Lung (tissue), 12 donors: ENCODE results near the gene USP32. TPM values are rescaled to one million over a fixed set of nuclear protein-coding genes. Genes with fewer than 3 reads are reported as not detected.
"Not testable (repeated sequence)": the region's sequence is repeated elsewhere in the genome, so short reads cannot be mapped to it uniquely, and the experiment has no call there.

Experiments
- ATAC-seq: fragments of 200-7000 bp; cut with Tn5 transposase; one replicate; pipeline ENCODE4 v1.9.1; 2020; ENCODE audit warnings: moderate number of reproducible peaks; ENCODE audit not compliant: insufficient read depth, low FRiP score
- DNase-seq, 3 donors: peaks; one replicate each; pipeline ENCODE4 v3.0.0-alpha.2; 2013 to 2017
- H3K27ac ChIP-seq, 2 donors: one replicate each; pipeline ENCODE4 v1.5.1; 2013; ENCODE audit warnings: mild to moderate bottlenecking in 2 of 2, moderate library complexity in 2 of 2, control low read depth in 1 of 2, inconsistent platforms in 1 of 2, low read depth in 1 of 2, low read length in 1 of 2
- H3K27me3 ChIP-seq, 3 donors: one replicate each; pipeline ENCODE4 v1.5.1; 2013; ENCODE audit warnings: low read length in 2 of 3; ENCODE audit not compliant: control insufficient read depth in 3 of 3, insufficient read depth in 3 of 3
- H3K36me3 ChIP-seq, 4 donors: one replicate each; pipeline ENCODE4 v1.5.1; 2013; ENCODE audit warnings: low read length in 4 of 4, mild to moderate bottlenecking in 1 of 4, moderate library complexity in 1 of 4; ENCODE audit not compliant: control insufficient read depth in 4 of 4, insufficient read depth in 4 of 4
- H3K4me1 ChIP-seq, 5 donors: one replicate each; pipeline ENCODE4 v1.5.1; 2013; ENCODE audit warnings: low read length in 5 of 5, mild to moderate bottlenecking in 2 of 5, moderate library complexity in 1 of 5; ENCODE audit not compliant: control insufficient read depth in 5 of 5, insufficient read depth in 5 of 5
- H3K4me3 ChIP-seq: one replicate; pipeline ENCODE4 v1.5.1; 2013; ENCODE audit warnings: mild to moderate bottlenecking, control low read depth, moderate library complexity
- H3K9ac ChIP-seq, 2 donors: one replicate each; pipeline ENCODE4 v1.5.1; 2013; ENCODE audit warnings: low read length in 2 of 2, control low read depth in 1 of 2; ENCODE audit not compliant: insufficient read depth in 1 of 2
- H3K9me3 ChIP-seq, 4 donors: one replicate each; pipeline ENCODE4 v1.5.1; 2013; ENCODE audit warnings: low read length in 3 of 4, mild to moderate bottlenecking in 1 of 4, moderate library complexity in 1 of 4; ENCODE audit not compliant: control insufficient read depth in 4 of 4, insufficient read depth in 3 of 4
- CTCF ChIP-seq: IDR thresholded peaks from 2 replicates; pipeline ENCODE4 v1.5.1; 2012; ENCODE audit warnings: mild to moderate bottlenecking; ENCODE audit errors: control extremely low read depth, extremely low read depth
- WGBS, 2 donors: extraction: QIAGEN DNeasy Blood & Tissue Kit; methylation state at CpG; one replicate each; pipeline ENCODE4 v1.1.7; 2013; 5-methylcytosine and 5-hydroxymethylcytosine counted together
- polyA plus RNA-seq, 2 donors: library from polyadenylated mRNA; stranded (reverse); fragments of 200-250 nt; gene quantifications; one replicate each; pipeline ENCODE4 v1.2.1, GENCODE V29; 2013
- total RNA-seq, 2 donors: library from RNA; depleted of rRNA in 1 of 2; stranded (reverse); fragments of >200 nt in 1 of 2; gene quantifications; one replicate each; pipeline ENCODE4 v1.2.1, GENCODE V29; 2014 to 2021
- donor health status: control.
- donor health status: control.
- donor health status: Bipolar disorder and iron deficiency.
- donor health status: healthy.
- donor health status: DM: yes; HTN: yes; CAD: no.

Gene USP32
- total and polyA plus RNA-seq, 4 donors: 18.2 to 96.6 (median 51.1) TPM

- 90 to 96% methylated on average over 2 of the region's 2 CpGs for WGBS, 2 donors
- no peaks in the 10 kb centered on the region for H3K9me3 ChIP-seq
- TF ChIP-seq CTCF: no peak
- H3K4me3 ChIP-seq: no peak overlapping the region
- H3K36me3 ChIP-seq: no peaks in the 10 kb centered on the region
- no peak for ATAC-seq
- no peaks in the 10 kb centered on the region for H3K27me3 ChIP-seq
- peaks cover 0 to 4% (median 0%) of the 10 kb centered on the region in 5 donors for H3K4me1 ChIP-seq
- no peak for DNase-seq
- H3K27ac ChIP-seq: no peak overlapping the region
- H3K9ac ChIP-seq: no peak overlapping the region
Observed at GRCh38 chr17:60315650-60316049, 76.3 kb downstream of the USP32 start.

- H3K36me3 ChIP-seq, H3K27me3 ChIP-seq, DNase-seq, H3K9ac ChIP-seq, ATAC-seq, H3K9me3 ChIP-seq, H3K4me1 ChIP-seq, H3K27ac ChIP-seq, H3K4me3 ChIP-seq: not testable (repeated sequence)
- WGBS, 2 donors: 78 to 87% methylated on average over 8 of the region's 8 CpGs
Observed at GRCh38 chr17:60314900-60315299, 77.0 kb downstream of the USP32 start.

- H3K27me3 ChIP-seq: no peaks in the 10 kb centered on the region
- no peaks in the 10 kb centered on the region for H3K36me3 ChIP-seq
- WGBS, 2 donors: 37 to 73% methylated on average over 1 of the region's 1 CpG
- no peak overlapping the region for H3K4me3 ChIP-seq
- H3K4me1 ChIP-seq: peaks cover 0 to 4% (median 0%) of the 10 kb centered on the region in 5 donors
- DNase-seq: no peak
- H3K27ac ChIP-seq: no peak overlapping the region
- ATAC-seq: no peak
- TF ChIP-seq CTCF: no peak
- H3K9ac ChIP-seq: no peak overlapping the region
- no peaks in the 10 kb centered on the region for H3K9me3 ChIP-seq
Observed at GRCh38 chr17:60314423-60314822, 77.5 kb downstream of the USP32 start.

GRCh38 chr17:60311936-60312335, 80.0 kb downstream of the USP32 start:
- ATAC-seq: no peak

More at GRCh38 chr17:60311936-60312335, 80.0 kb downstream of the USP32 start:
- 92 to 95% methylated on average over 2 of the region's 2 CpGs for WGBS, 2 donors
- no peak overlapping the region for H3K4me3 ChIP-seq
- TF ChIP-seq CTCF: no peak
- DNase-seq: peak in 1 of 3 donors; percentile 14
- H3K4me1 ChIP-seq: peaks cover 0 to 4% (median 0%) of the 10 kb centered on the region in 5 donors
- H3K9ac ChIP-seq: no peak overlapping the region
- H3K27ac ChIP-seq: no peak overlapping the region
- H3K9me3 ChIP-seq: no peaks in the 10 kb centered on the region
- no peaks in the 10 kb centered on the region for H3K27me3 ChIP-seq
- H3K36me3 ChIP-seq: peaks cover 0 to 3% (median 0%) of the 10 kb centered on the region in 4 donors
